Measurements from ENCODE around the gene BLID. TPM values are rescaled to one million over a fixed set of nuclear protein-coding genes. Genes with fewer than 3 reads are reported as not detected.

BLID gene
- total RNA-seq, 1 donor from 2014 or later = not detected

GRCh38 chr11:122159173-122159721, 43.2 kb upstream of the BLID start:
- H3K36me3 Mint-ChIP-seq (ENCODE audit: low read depth) = no peaks in the 10 kb centered on the region
- DNase-seq (ENCODE audit: low read depth, low spot score) = no peak
- TF ChIP-seq CTCF (conservative IDR thresholded peaks at IDR 0.05) = no peak
- no peak overlapping the region for H3K27ac Mint-ChIP-seq (ENCODE audit: unreplicated experiment)
- no peaks in the 10 kb centered on the region for H3K27me3 Mint-ChIP-seq (ENCODE audit: low read depth)
- no peaks in the 10 kb centered on the region for H3K9me3 Mint-ChIP-seq
- H3K4me3 Mint-ChIP-seq = no peak overlapping the region
- H3K4me1 Mint-ChIP-seq = peaks cover 50% of the 10 kb centered on the region

GRCh38 chr11:122158171-122158570, 42.2 kb upstream of the BLID start:
- DNase-seq (ENCODE audit: low read depth, low spot score) = no peak
- Mint-ChIP-seq H3K4me3 (no peak overlapping the region), H3K4me1 (peaks cover 58% of the 10 kb centered on the region), H3K36me3 (ENCODE audit: low read depth) (no peaks in the 10 kb centered on the region), H3K27me3 (ENCODE audit: low read depth) (no peaks in the 10 kb centered on the region), H3K9me3 (no peaks in the 10 kb centered on the region), H3K27ac (ENCODE audit: unreplicated experiment) (no peak overlapping the region)
- no peak for TF ChIP-seq CTCF (conservative IDR thresholded peaks at IDR 0.05)

GRCh38 chr11:122157653-122158161, 41.7 kb upstream of the BLID start:
- no peak for DNase-seq (ENCODE audit: low read depth, low spot score)
- no peak overlapping the region for H3K27ac Mint-ChIP-seq (ENCODE audit: unreplicated experiment)
- H3K9me3 Mint-ChIP-seq = no peaks in the 10 kb centered on the region
- H3K4me3 Mint-ChIP-seq = no peak overlapping the region
- no peaks in the 10 kb centered on the region for H3K27me3 Mint-ChIP-seq (ENCODE audit: low read depth)
- TF ChIP-seq CTCF (conservative IDR thresholded peaks at IDR 0.05) = no peak
- H3K4me1 Mint-ChIP-seq = peaks cover 58% of the 10 kb centered on the region
- H3K36me3 Mint-ChIP-seq (ENCODE audit: low read depth) = no peaks in the 10 kb centered on the region

- TF ChIP-seq CTCF (conservative IDR thresholded peaks at IDR 0.05) = no peak
- H3K27me3 Mint-ChIP-seq (ENCODE audit: low read depth) = no peaks in the 10 kb centered on the region
- no peak overlapping the region for H3K27ac Mint-ChIP-seq (ENCODE audit: unreplicated experiment)
- no peak overlapping the region for H3K4me3 Mint-ChIP-seq
- DNase-seq (ENCODE audit: low read depth, low spot score) = no peak
- H3K36me3 Mint-ChIP-seq (ENCODE audit: low read depth) = no peaks in the 10 kb centered on the region
- no peaks in the 10 kb centered on the region for H3K9me3 Mint-ChIP-seq
- H3K4me1 Mint-ChIP-seq = peaks cover 58% of the 10 kb centered on the region
Measured at GRCh38 chr11:122156940-122157382, 40.9 kb upstream of the BLID start.

GRCh38 chr11:122155765-122156527, 39.9 kb upstream of the BLID start:
- no peak overlapping the region for H3K27ac Mint-ChIP-seq (ENCODE audit: unreplicated experiment)
- no peaks in the 10 kb centered on the region for H3K36me3 Mint-ChIP-seq (ENCODE audit: low read depth)
- H3K9me3 Mint-ChIP-seq = no peaks in the 10 kb centered on the region
- no peaks in the 10 kb centered on the region for H3K27me3 Mint-ChIP-seq (ENCODE audit: low read depth)
- no peak for TF ChIP-seq CTCF (conservative IDR thresholded peaks at IDR 0.05)
- H3K4me1 Mint-ChIP-seq = peaks cover 68% of the 10 kb centered on the region
- no peak overlapping the region for H3K4me3 Mint-ChIP-seq
- DNase-seq (ENCODE audit: low read depth, low spot score) = no peak
